HG03565 (cell line): ENCODE measurements around the gene PGM5.

Source experiments
- ATAC-seq: cut with Tn5 transposase; IDR thresholded peaks from one replicate; pipeline ENCODE4 v1.9.1; 2021; ENCODE audit warnings: mild to moderate bottlenecking, moderate library complexity; ENCODE audit not compliant: unreplicated experiment

The PGM5 gene

DNA sequence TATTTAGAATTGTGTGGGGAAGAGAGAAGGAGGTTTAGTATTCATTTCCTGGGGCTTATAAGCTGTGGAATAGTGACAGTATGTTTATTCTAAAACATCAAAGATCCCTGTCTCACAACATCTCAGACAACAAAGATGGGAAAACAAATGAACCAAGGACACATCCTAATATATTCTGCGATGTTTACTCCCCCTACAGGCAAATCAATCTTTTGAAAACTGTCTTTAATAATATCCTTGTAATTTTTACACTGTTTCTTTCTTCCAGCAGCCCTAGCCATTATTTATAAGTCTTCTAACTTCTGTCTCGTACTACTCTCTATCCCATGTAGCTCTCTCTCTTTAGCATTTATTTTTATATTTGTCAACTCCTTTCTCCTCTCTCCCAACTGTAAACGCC is 217.7 kb downstream of the PGM5 start:
- ATAC-seq = no peak

- ATAC-seq = no peak
These were observed 219.4 kb downstream of the PGM5 start for GRCh38 chr9:68575817-68576216.

GRCh38 chr9:68577774-68578591 is 221.6 kb downstream of the PGM5 start:
- ATAC-seq = peak; percentile 87
